Body of pancreas (tissue), 4 donors: ENCODE results near the gene GABBR1. TPM values are rescaled to one million over a fixed set of nuclear protein-coding genes. Genes with fewer than 3 reads are reported as not detected.
A peak's percentile ranks its signal among the peaks of the same experiment; 100 is the strongest.

Experiments used
- ATAC-seq: fragments of 150-250 bp; one replicate; pipeline ENCODE4 v1.9.1; 2016
- DNase-seq, 4 donors: peaks; one replicate each; pipeline ENCODE4 v3.0.0-alpha.2; 2019
- H3K27ac ChIP-seq, 4 donors: fragments of 200-600 bp; sonication (generic); 1 replicate in 3 of 4; 2 replicates in 1 of 4; pipeline versions ENCODE4 v1.5.1 to v1.6.1; 2016 to 2019; ENCODE audit warnings: mild to moderate bottlenecking in 1 of 4, mixed read lengths in 1 of 4, moderate library complexity in 1 of 4
- H3K27me3 ChIP-seq, 2 donors: fragments of 200-600 bp; sonication (generic); one replicate each; pipeline ENCODE4 v1.6.0; 2016; ENCODE audit warnings: mild to moderate bottlenecking in 1 of 2
- H3K36me3 ChIP-seq, 2 donors: fragments of 200-600 bp; sonication (generic); replicated peaks in 1 of 2; 2 replicates each; pipeline ENCODE4 v1.5.1; 2016; ENCODE audit warnings: low read depth in 2 of 2; ENCODE audit not compliant: insufficient read depth in 1 of 2
- H3K4me1 ChIP-seq: fragments of 200-600 bp; sonication (generic); one replicate; pipeline ENCODE4 v1.6.0; 2016
- H3K4me3 ChIP-seq, 2 donors: fragments of 200-600 bp; sonication (generic); 1 replicate in 1 of 2; 2 replicates in 1 of 2; pipeline ENCODE4 v1.5.1; 2016 to 2019
- H3K9me3 ChIP-seq, 3 donors: fragments of 200-600 bp; sonication (generic); 1 replicate in 2 of 3; 2 replicates in 1 of 3; pipeline ENCODE4 v1.5.1; 2016
- CTCF ChIP-seq, 7 experiments: fragments of 450-650 bp in 4 of 7; fragments of 200-600 bp in 3 of 7; sonication (generic) in 3 of 7; IDR thresholded peaks; one replicate each; pipeline ENCODE4 v1.5.1; 2016 to 2019; ENCODE audit warnings: antibody characterized with exemption in 7 of 7
- POLR2A ChIP-seq, 3 donors: fragments of 450-650 bp; IDR thresholded peaks; one replicate each; pipeline ENCODE4 v1.6.1; 2016; ENCODE audit warnings: antibody characterized with exemption in 3 of 3, mild to moderate bottlenecking in 2 of 3
- WGBS, 2 donors: methylation state at CpG; one replicate each; pipeline ENCODE4 v1.1.5; 2017; 5-methylcytosine and 5-hydroxymethylcytosine counted together
- intact Hi-C: fragments of 100-400 bp; cut with DNase I; formaldehyde crosslinking; loops from one replicate; pipeline ENCODE4 v1.15.1; 2023
- total RNA-seq, 2 donors: library from RNA; depleted of rRNA; stranded (reverse); fragments of >200 nt; gene quantifications; one replicate each; pipeline ENCODE4 v1.1.0, GENCODE V29; 2016

Gene GABBR1
- total RNA-seq: 10 to 100 TPM; 23.7 to 31.9 TPM

GRCh38 chr6:29632789-29633533 lies at the start of gene GABBR1:
Gene GABBR1, minus strand, starts transcription at chr6:29633183. Its CDS starts 798 bp downstream, at chr6:29632385.
- WGBS, 2 donors: 0 to 1% methylated on average over 30 to 40 of the region's 57 CpGs
- intact Hi-C loops: no loop called here
- H3K36me3 ChIP-seq: no peaks in the 10 kb centered on the region
- peak within 1 kb of the TSS in 3 of 4 donors; percentile 21 to 49 (median 47) for H3K27ac ChIP-seq
- peaks cover 29% of the 10 kb centered on the region for H3K4me1 ChIP-seq
- TF ChIP-seq POLR2A (IDR thresholded peaks at IDR 0.05): peak; percentile 9 to 35 (median 26)
- TF ChIP-seq CTCF (IDR thresholded peaks at IDR 0.05): no peak
- H3K9me3 ChIP-seq: no peaks in the 10 kb centered on the region
- H3K4me3 ChIP-seq: peak within 1 kb of the TSS; percentile 82 to 83
- DNase-seq: peak; percentile 78 to 87 (median 86)
- no peaks in the 10 kb centered on the region for H3K27me3 ChIP-seq
- peak; percentile 92 for ATAC-seq

GRCh38 chr6:29681811-29682210 lies 48.8 kb upstream of the GABBR1 start:
- 74 to 89% methylated on average over 8 of the region's 8 CpGs for WGBS, 2 donors

GRCh38 chr6:29680904-29681303 lies 47.9 kb upstream of the GABBR1 start, which contains the start of gene ZFP57:
Gene ZFP57, minus strand, starts transcription at chr6:29681152. Its CDS starts 4,149 bp downstream, at chr6:29677003.
- no peak within 1 kb of the TSS for H3K27ac ChIP-seq
- TF ChIP-seq CTCF (IDR thresholded peaks at IDR 0.05) (no peak), POLR2A (IDR thresholded peaks at IDR 0.05) (no peak)
- no peaks in the 10 kb centered on the region for H3K36me3 ChIP-seq
- intact Hi-C loops: no loop called here
- no peak within 1 kb of the TSS for H3K4me3 ChIP-seq
- H3K4me1 ChIP-seq: no peaks in the 10 kb centered on the region
- no peak for ATAC-seq
- no peak for DNase-seq
- H3K27me3 ChIP-seq: no peaks in the 10 kb centered on the region
- WGBS, 2 donors: 51 to 59% methylated on average over 13 to 15 of the region's 31 CpGs
- no peaks in the 10 kb centered on the region for H3K9me3 ChIP-seq

More at GRCh38 chr6:29681811-29682210, 48.8 kb upstream of the GABBR1 start:
- Histone ChIP-seq H3K4me1 (no peaks in the 10 kb centered on the region), H3K9me3 (no peaks in the 10 kb centered on the region), H3K4me3 (no peak overlapping the region), H3K36me3 (no peaks in the 10 kb centered on the region), H3K27ac (no peak overlapping the region), H3K27me3 (no peaks in the 10 kb centered on the region)
- intact Hi-C loops: no loop called here
- no peak for TF ChIP-seq POLR2A (IDR thresholded peaks at IDR 0.05)
- no peak for TF ChIP-seq CTCF (IDR thresholded peaks at IDR 0.05)
- no peak for DNase-seq
- no peak for ATAC-seq

- no peak for ATAC-seq
- DNase-seq: no peak
- Histone ChIP-seq H3K27me3 (no peaks in the 10 kb centered on the region), H3K27ac (no peak overlapping the region), H3K4me3 (no peak overlapping the region), H3K36me3 (no peaks in the 10 kb centered on the region), H3K4me1 (no peaks in the 10 kb centered on the region), H3K9me3 (no peaks in the 10 kb centered on the region)
- TF ChIP-seq CTCF (IDR thresholded peaks at IDR 0.05) (no peak), POLR2A (IDR thresholded peaks at IDR 0.05) (no peak)
- intact Hi-C loops: no loop called here
- 64 to 73% methylated on average over 24 of the region's 24 CpGs for WGBS, 2 donors
Measured at GRCh38 chr6:29680416-29680815, 47.4 kb upstream of the GABBR1 start.

GRCh38 chr6:29679962-29680361 lies 47.0 kb upstream of the GABBR1 start:
- H3K27ac ChIP-seq: no peak overlapping the region
- no peaks in the 10 kb centered on the region for H3K36me3 ChIP-seq
- H3K4me3 ChIP-seq: no peak overlapping the region
- H3K9me3 ChIP-seq: no peaks in the 10 kb centered on the region
- intact Hi-C loops: no loop called here
- no peaks in the 10 kb centered on the region for H3K27me3 ChIP-seq
- H3K4me1 ChIP-seq: no peaks in the 10 kb centered on the region
- DNase-seq (no peak), ATAC-seq (no peak)
- no peak for TF ChIP-seq POLR2A (IDR thresholded peaks at IDR 0.05)
- TF ChIP-seq CTCF (IDR thresholded peaks at IDR 0.05): no peak
- 69 to 87% methylated on average over 12 to 13 of the region's 13 CpGs for WGBS, 2 donors
